Measurements from ENCODE around the gene TRAPPC12.

DNA sequence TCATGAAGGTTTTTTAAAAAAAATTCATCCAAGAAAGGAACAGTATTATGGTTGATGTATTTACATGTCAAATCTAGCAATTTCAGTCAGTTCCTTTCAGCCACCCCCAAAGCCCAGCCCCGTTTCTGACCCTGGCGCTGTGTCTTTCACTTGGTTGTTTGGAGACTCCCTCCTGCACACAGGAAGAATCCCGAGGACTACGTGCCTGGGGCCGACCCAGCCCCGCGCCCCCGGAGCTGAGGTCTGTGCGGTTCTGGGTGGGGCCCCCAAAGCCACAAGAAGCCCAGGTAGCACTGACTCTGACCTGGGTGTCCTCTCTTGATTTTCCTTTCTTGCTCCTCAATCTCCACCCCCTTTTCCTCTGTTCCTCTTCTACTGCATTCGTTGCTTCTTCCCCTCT lies 49.1 kb downstream of the TRAPPC12 start:
- TF ChIP-seq BACH2 (CRISPR knock-in tag; IDR thresholded peaks at IDR 0.05; ENCODE audit: borderline replicate concordance) (no peak), ZFP3 (CRISPR knock-in tag; IDR thresholded peaks at IDR 0.05) (no peak), ZNF565 (CRISPR knock-in tag; conservative IDR thresholded peaks at IDR 0.05; ENCODE audit: low read depth) (no peak), ZNF70 (CRISPR knock-in tag; IDR thresholded peaks at IDR 0.05) (no peak)

All from SK-N-SH treated with all-trans-retinoic acid at 6 μM for 48 hours (cell line).